ES-I3 (cell line): ENCODE data around the gene VAV2.
"Not testable (repeated sequence)": the region's sequence is repeated elsewhere in the genome, so short reads cannot be mapped to it uniquely, and the experiment has no call there.

Experiments used
- H3K36me3 ChIP-seq: 2 replicates; pipeline ENCODE4 v1.6.1; 2013; ENCODE audit warnings: mild to moderate bottlenecking, low read length, control low read depth, moderate library complexity; ENCODE audit not compliant: insufficient read depth
- H3K4me1 ChIP-seq: 2 replicates; pipeline ENCODE4 v1.6.1; 2013; ENCODE audit warnings: mild to moderate bottlenecking, control low read depth, low read length; ENCODE audit not compliant: insufficient read depth
- H3K9ac ChIP-seq: 2 replicates; pipeline ENCODE4 v1.6.1; 2013; ENCODE audit warnings: low read depth, mild to moderate bottlenecking, low read length, moderate library complexity
- H3K9me3 ChIP-seq: 2 replicates; pipeline ENCODE4 v1.6.1; 2013; ENCODE audit warnings: mild to moderate bottlenecking, low read length, moderate library complexity; ENCODE audit not compliant: control insufficient read depth, insufficient read depth

The VAV2 gene

GRCh38 chr9:133768371-133768858 lies 223.7 kb downstream of the VAV2 start:
- Histone ChIP-seq H3K9ac (no peak overlapping the region), H3K4me1 (no peaks in the 10 kb centered on the region), H3K9me3 (no peaks in the 10 kb centered on the region; the same call in 1 of the 2 replicates), H3K36me3 (peaks cover 13% of the 10 kb centered on the region)

- Histone ChIP-seq H3K9me3 (no peaks in the 10 kb centered on the region; the same call in 1 of the 2 replicates), H3K36me3 (peaks cover 13% of the 10 kb centered on the region), H3K9ac (no peak overlapping the region), H3K4me1 (no peaks in the 10 kb centered on the region)
Measured at GRCh38 chr9:133767625-133768024, 224.5 kb downstream of the VAV2 start.

GRCh38 chr9:133767008-133767407 lies 225.1 kb downstream of the VAV2 start:
- no peaks in the 10 kb centered on the region; the same call in 1 of the 2 replicates for H3K9me3 ChIP-seq
- no peak overlapping the region for H3K9ac ChIP-seq
- no peaks in the 10 kb centered on the region for H3K4me1 ChIP-seq
- H3K36me3 ChIP-seq: peaks cover 13% of the 10 kb centered on the region

- not testable (repeated sequence) for H3K4me1 ChIP-seq, H3K9ac ChIP-seq, H3K9me3 ChIP-seq
- peaks cover 13% of the 10 kb centered on the region for H3K36me3 ChIP-seq
Measured at GRCh38 chr9:133766234-133766633, 225.9 kb downstream of the VAV2 start.

GRCh38 chr9:133763272-133764183 lies 228.6 kb downstream of the VAV2 start:
- no peaks in the 10 kb centered on the region for H3K4me1 ChIP-seq
- H3K9ac ChIP-seq: no peak overlapping the region
- H3K36me3 ChIP-seq: peaks cover 12% of the 10 kb centered on the region
- no peaks in the 10 kb centered on the region; the same call in 1 of the 2 replicates for H3K9me3 ChIP-seq

- Histone ChIP-seq H3K36me3 (peaks cover 5% of the 10 kb centered on the region), H3K9ac (no peak overlapping the region), H3K9me3 (no peaks in the 10 kb centered on the region; the same call in 1 of the 2 replicates), H3K4me1 (no peaks in the 10 kb centered on the region)
Measured at GRCh38 chr9:133762488-133763271, 229.4 kb downstream of the VAV2 start.

GRCh38 chr9:133761641-133762248 lies 230.4 kb downstream of the VAV2 start:
- Histone ChIP-seq H3K9me3 (no peaks in the 10 kb centered on the region), H3K9ac (no peak overlapping the region), H3K36me3 (peaks cover 4% of the 10 kb centered on the region; the same call in 1 of the 2 replicates), H3K4me1 (no peaks in the 10 kb centered on the region)

GRCh38 chr9:133760713-133761290 lies 231.3 kb downstream of the VAV2 start:
- Histone ChIP-seq H3K9ac (no peak overlapping the region), H3K9me3 (no peaks in the 10 kb centered on the region), H3K4me1 (no peaks in the 10 kb centered on the region), H3K36me3 (peaks cover under 1% of the 10 kb centered on the region; the same call in 1 of the 2 replicates)

GRCh38 chr9:133759946-133760345 lies 232.2 kb downstream of the VAV2 start:
- Histone ChIP-seq H3K4me1 (no peaks in the 10 kb centered on the region), H3K36me3 (no peaks in the 10 kb centered on the region), H3K9ac (no peak overlapping the region), H3K9me3 (no peaks in the 10 kb centered on the region)

- H3K9me3 ChIP-seq: 0 out of 2 replicates have a peak, but pooled peaks cover under 1% of the 10 kb centered on the region
- H3K9ac ChIP-seq: no peak overlapping the region
- no peaks in the 10 kb centered on the region for H3K4me1 ChIP-seq
- no peaks in the 10 kb centered on the region for H3K36me3 ChIP-seq
Measured at GRCh38 chr9:133759146-133759900, 232.8 kb downstream of the VAV2 start.

GRCh38 chr9:133758228-133758627 lies 233.9 kb downstream of the VAV2 start:
- Histone ChIP-seq H3K4me1 (no peaks in the 10 kb centered on the region), H3K36me3 (no peaks in the 10 kb centered on the region), H3K9me3 (0 out of 2 replicates have a peak, but pooled peaks cover 3% of the 10 kb centered on the region), H3K9ac (no peak overlapping the region)

- Histone ChIP-seq H3K9ac (no peak overlapping the region), H3K9me3 (peaks cover 5% of the 10 kb centered on the region; the same call in 1 of the 2 replicates), H3K4me1 (no peaks in the 10 kb centered on the region), H3K36me3 (no peaks in the 10 kb centered on the region)
Measured at GRCh38 chr9:133754688-133755227, 237.4 kb downstream of the VAV2 start.

- peaks cover 5% of the 10 kb centered on the region; the same call in 1 of the 2 replicates for H3K9me3 ChIP-seq
- H3K4me1 ChIP-seq: no peaks in the 10 kb centered on the region
- no peak overlapping the region for H3K9ac ChIP-seq
- H3K36me3 ChIP-seq: no peaks in the 10 kb centered on the region
Measured at GRCh38 chr9:133754187-133754586, 237.9 kb downstream of the VAV2 start.
